Progenitor cell of endocrine pancreas (in vitro differentiated cells): ENCODE results near the gene TMC1. TPM values are rescaled to one million over a fixed set of nuclear protein-coding genes. Genes with fewer than 3 reads are reported as not detected.
A peak's percentile ranks its signal among the peaks of the same experiment; 100 is the strongest.

Source experiments
- DNase-seq: peaks from one replicate; pipeline ENCODE4 v3.0.0; 2021; ENCODE audit warnings: low spot score; ENCODE audit not compliant: unreplicated experiment
- H3K27ac Mint-ChIP-seq: 2 replicates; pipeline ENCODE4 v1.8.0; 2021; ENCODE audit warnings: mild to moderate bottlenecking, moderate library complexity, mixed read lengths
- H3K27me3 Mint-ChIP-seq: 2 replicates; pipeline ENCODE4 v1.8.0; 2021; ENCODE audit warnings: mixed read lengths
- H3K36me3 Mint-ChIP-seq: 2 replicates; pipeline ENCODE4 v1.8.0; 2022; ENCODE audit warnings: mixed read lengths; ENCODE audit not compliant: insufficient read depth
- H3K4me1 Mint-ChIP-seq: 2 replicates; pipeline ENCODE4 v1.8.0; 2021; ENCODE audit warnings: low read depth, mixed read lengths
- H3K4me3 Mint-ChIP-seq: 2 replicates; pipeline ENCODE4 v1.8.0; 2021; ENCODE audit warnings: low read depth, mild to moderate bottlenecking, moderate library complexity, mixed read lengths
- H3K9me3 Mint-ChIP-seq: 2 replicates; pipeline ENCODE4 v1.8.0; 2021; ENCODE audit warnings: low read depth, mixed read lengths
- CTCF ChIP-seq: fragments of 200-600 bp; sonication (generic); IDR thresholded peaks from one replicate; pipeline ENCODE4 v1.5.0; 2021; ENCODE audit warnings: antibody characterized with exemption, mild to moderate bottlenecking; ENCODE audit not compliant: unreplicated experiment
- total RNA-seq: library from RNA; stranded (reverse); gene quantifications from 2 replicates; pipeline ENCODE4 v1.2.1, GENCODE V29; 2021

Gene TMC1
- total RNA-seq, 1 donor from 2014 or later: not detected

DNA sequence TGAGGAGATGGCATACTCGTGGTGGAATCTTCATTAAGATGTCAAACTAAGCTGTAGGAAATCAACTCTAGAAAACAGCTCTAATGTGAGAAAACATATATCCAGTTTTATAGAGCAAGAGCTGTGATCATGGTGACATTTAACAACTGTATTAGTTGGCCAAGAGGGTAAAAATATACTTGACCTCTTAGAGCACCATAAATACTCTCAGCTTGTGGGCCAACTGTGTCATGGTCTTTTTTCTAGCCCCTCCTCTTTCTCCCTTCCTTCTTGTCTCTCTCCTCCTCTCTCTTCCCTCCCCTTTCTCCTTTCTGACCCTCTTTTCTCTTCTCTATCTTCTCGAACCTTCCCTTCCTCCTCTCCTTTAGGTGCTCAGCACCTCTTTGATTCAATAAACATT lies 54.7 kb downstream of the TMC1 start:
- no peak overlapping the region for H3K27ac Mint-ChIP-seq
- H3K36me3 Mint-ChIP-seq: no peaks in the 10 kb centered on the region
- H3K4me3 Mint-ChIP-seq: no peak overlapping the region
- H3K4me1 Mint-ChIP-seq: peaks cover 3% of the 10 kb centered on the region
- no peaks in the 10 kb centered on the region for H3K27me3 Mint-ChIP-seq
- TF ChIP-seq CTCF: no peak
- DNase-seq: no peak
- H3K9me3 Mint-ChIP-seq: no peaks in the 10 kb centered on the region

- no peaks in the 10 kb centered on the region for H3K27me3 Mint-ChIP-seq
- H3K9me3 Mint-ChIP-seq: no peaks in the 10 kb centered on the region
- H3K36me3 Mint-ChIP-seq: no peaks in the 10 kb centered on the region
- H3K4me3 Mint-ChIP-seq: no peak overlapping the region
- TF ChIP-seq CTCF: no peak
- H3K4me1 Mint-ChIP-seq: peaks cover 3% of the 10 kb centered on the region
- H3K27ac Mint-ChIP-seq: peak overlapping the region; percentile 6
- no peak for DNase-seq
Observed at GRCh38 chr9:72577212-72577753, 55.9 kb downstream of the TMC1 start.

GRCh38 chr9:72579190-72579589 lies 57.8 kb downstream of the TMC1 start:
- H3K27ac Mint-ChIP-seq: peak overlapping the region; percentile 45
- TF ChIP-seq CTCF: no peak
- peaks cover 1% of the 10 kb centered on the region for H3K36me3 Mint-ChIP-seq
- H3K9me3 Mint-ChIP-seq: no peaks in the 10 kb centered on the region
- no peak overlapping the region for H3K4me3 Mint-ChIP-seq
- peaks cover 3% of the 10 kb centered on the region for H3K4me1 Mint-ChIP-seq
- H3K27me3 Mint-ChIP-seq: no peaks in the 10 kb centered on the region
- DNase-seq: no peak

GRCh38 chr9:72579880-72580550 lies 58.6 kb downstream of the TMC1 start:
- no peak for DNase-seq
- no peaks in the 10 kb centered on the region for H3K9me3 Mint-ChIP-seq
- H3K36me3 Mint-ChIP-seq: peaks cover 1% of the 10 kb centered on the region
- no peaks in the 10 kb centered on the region for H3K27me3 Mint-ChIP-seq
- peaks cover 3% of the 10 kb centered on the region for H3K4me1 Mint-ChIP-seq
- no peak for TF ChIP-seq CTCF
- H3K27ac Mint-ChIP-seq: no peak overlapping the region
- H3K4me3 Mint-ChIP-seq: no peak overlapping the region

GRCh38 chr9:72581694-72582093 lies 60.3 kb downstream of the TMC1 start:
- no peak for DNase-seq
- H3K27ac Mint-ChIP-seq: no peak overlapping the region
- peaks cover 1% of the 10 kb centered on the region for H3K36me3 Mint-ChIP-seq
- H3K9me3 Mint-ChIP-seq: no peaks in the 10 kb centered on the region
- no peak for TF ChIP-seq CTCF
- H3K4me3 Mint-ChIP-seq: no peak overlapping the region
- H3K27me3 Mint-ChIP-seq: peaks cover 6% of the 10 kb centered on the region
- H3K4me1 Mint-ChIP-seq: peaks cover 3% of the 10 kb centered on the region
